HG02884 (cell line): ENCODE results near the gene SCAF1.

Experiments
- ATAC-seq: cut with Tn5 transposase; IDR thresholded peaks from one replicate; pipeline ENCODE4 v1.9.1; 2021; ENCODE audit warnings: mild to moderate bottlenecking, moderate library complexity; ENCODE audit not compliant: unreplicated experiment

Gene SCAF1

GRCh38 chr19:49684251-49684982 lies 42.4 kb downstream of the SCAF1 start:
- ATAC-seq = no peak

DNA sequence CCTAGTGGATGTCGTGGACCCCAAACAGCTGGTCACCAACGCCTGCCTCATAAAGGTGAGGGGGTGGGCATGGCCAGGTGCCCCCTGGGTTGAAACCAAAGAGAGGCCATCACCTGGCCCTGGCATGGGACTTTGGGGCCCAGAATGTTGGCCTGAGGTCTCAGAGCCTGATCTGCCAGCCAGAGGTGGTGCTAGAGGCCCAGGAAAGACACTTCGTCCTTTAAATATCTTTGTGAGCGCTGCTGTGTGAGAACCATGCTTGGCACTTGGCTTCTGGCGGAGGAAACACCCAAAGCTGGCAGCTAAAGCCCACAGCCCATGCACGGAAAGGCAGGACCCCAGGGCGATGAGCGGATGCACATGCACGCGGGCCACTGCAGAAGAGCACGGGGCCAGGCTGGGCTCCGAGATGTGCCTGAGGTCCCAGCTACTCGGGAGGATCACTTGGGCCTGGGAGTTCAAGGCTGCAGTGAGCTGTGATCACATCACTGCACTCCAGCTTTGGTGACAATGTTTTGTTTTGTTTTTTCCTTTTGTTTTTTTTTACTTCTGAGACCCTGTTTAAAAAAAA lies 43.1 kb downstream of the SCAF1 start:
- no peak for ATAC-seq

GRCh38 chr19:49685845-49686332 lies 43.9 kb downstream of the SCAF1 start:
- ATAC-seq = no peak

DNA sequence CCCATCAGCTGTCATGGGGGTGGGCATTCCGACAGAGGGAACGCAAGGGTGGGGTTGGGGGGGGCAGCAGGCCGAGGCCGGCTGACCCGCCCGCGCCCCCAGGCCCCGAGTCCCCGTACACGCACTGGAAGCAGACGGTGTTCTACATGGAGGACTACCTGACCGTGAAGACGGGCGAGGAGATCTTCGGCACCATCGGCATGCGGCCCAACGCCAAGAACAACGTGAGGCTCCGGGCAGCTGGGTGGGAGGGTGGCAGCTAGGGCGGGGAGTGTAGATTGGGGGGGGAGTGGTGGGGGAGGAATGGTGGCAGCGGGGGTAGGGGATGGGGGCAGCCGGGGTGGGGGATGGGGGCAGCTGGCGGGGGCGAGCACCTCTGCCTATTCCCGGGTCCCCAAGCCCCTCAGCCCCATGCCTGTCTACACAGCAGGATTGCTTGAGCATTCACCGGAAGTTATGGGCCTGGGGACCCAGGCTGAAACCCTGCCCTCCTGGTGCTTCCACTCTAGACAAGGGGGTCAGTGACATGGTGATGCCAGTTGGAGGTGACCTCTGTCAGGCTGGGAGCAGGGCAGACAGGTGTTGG lies 44.6 kb downstream of the SCAF1 start:
- ATAC-seq = no peak

- ATAC-seq = no peak
Measured at GRCh38 chr19:49687150-49687549, 45.1 kb downstream of the SCAF1 start.

DNA sequence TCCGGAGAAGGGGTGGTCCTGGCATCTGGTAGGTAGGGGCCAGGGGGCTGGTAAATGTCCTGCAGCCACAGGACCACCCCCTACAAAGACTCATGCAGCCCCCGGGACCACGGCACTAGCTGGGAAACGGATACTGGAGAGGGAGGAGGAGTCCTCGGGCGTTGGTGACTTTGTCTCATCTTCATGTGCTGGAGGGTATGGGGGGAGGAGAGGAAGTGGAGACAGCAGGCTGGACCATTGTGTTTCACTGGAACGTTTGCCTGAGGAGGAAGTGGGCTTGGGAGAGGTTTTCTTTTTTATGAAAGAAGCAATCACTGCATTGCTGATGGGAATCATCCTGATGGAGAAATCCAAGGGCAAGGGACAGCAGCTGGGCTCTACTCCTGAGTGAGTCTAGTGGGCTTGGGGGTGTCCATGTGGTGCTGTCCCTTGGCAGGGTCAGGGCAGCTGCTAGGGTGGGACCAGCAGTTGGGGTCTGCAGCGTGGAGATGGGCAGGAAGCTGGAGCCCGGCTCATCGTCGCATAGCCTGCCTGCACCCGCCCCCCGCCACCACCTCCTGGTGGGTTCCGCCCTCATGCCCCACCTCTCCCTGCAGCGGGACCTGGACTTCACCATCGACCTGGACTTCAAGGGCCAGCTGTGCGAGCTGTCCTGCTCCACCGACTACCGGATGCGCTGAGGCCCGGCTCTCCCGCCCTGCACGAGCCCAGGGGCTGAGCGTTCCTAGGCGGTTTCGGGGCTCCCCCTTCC lies 45.7 kb downstream of the SCAF1 start:
- no peak for ATAC-seq

- ATAC-seq = no peak
Measured at GRCh38 chr19:49688531-49689132, 46.6 kb downstream of the SCAF1 start.

- ATAC-seq = no peak
Measured at GRCh38 chr19:49689133-49690078, 47.4 kb downstream of the SCAF1 start, which contains the start of gene ADM5. Gene ADM5 (plus strand): TSS chr19:49689594. CDS start chr19:49689838, 244 bp downstream.

DNA sequence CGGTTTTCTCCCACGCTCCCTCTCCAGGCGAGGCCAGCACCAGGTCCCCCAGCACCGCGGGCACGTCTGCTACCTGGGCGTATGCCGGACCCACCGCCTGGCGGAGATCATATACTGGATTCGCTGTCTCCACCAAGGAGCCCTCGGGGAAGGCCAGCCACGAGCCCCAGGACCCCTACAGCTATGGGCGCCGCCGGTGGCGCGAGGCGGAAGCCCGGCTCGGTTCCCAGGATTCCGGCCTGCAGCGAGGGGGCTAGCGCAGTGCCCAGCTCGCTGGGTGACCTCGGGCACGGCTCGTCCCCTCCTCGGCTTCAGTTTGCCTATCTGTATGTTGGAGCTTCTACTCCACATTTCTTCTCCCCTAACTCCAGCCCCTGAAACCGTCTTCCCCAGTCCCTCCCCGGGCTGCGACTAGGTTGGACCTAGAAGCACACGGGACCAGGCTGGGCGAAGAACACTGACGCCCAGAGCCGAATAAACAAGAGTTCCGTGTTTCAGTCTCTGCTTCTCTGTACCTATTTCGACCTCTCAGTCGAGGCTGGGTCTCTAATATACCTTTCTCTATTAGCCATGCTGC lies 48.2 kb downstream of the SCAF1 start:
- no peak for ATAC-seq

GRCh38 chr19:49690656-49691242 lies 48.7 kb downstream of the SCAF1 start, which contains the start of gene CPT1C:
Gene CPT1C (plus strand): TSS chr19:49691116. CDS start chr19:49692253, 1,137 bp downstream.
- ATAC-seq = no peak

GRCh38 chr19:49691243-49692146 lies 49.5 kb downstream of the SCAF1 start:
- ATAC-seq = no peak

GRCh38 chr19:49692147-49692506 lies 50.1 kb downstream of the SCAF1 start:
- ATAC-seq = no peak

DNA sequence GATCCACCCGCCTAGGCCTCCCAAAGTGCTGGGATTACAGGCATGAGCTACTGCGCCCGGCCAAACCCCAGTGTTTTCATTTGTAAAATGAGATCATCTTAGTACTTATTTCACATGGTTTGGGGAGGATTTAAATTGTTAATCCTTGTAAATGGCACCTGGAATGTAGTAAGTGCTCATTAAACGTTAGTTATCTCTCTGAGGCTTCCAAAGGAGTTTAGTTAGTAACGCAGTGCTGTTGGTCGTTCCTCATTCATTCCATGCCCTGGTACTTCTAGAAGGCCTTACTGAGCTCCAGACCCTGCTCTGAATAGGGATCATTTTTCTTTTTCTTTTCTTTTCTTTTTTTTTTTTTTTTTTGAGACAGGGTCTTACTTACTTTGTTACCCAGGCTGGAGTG lies 54.1 kb downstream of the SCAF1 start:
- no peak for ATAC-seq

- ATAC-seq = no peak
Measured at GRCh38 chr19:49696865-49697264, 54.9 kb downstream of the SCAF1 start.

GRCh38 chr19:49699364-49699763 lies 57.4 kb downstream of the SCAF1 start:
- ATAC-seq = no peak

GRCh38 chr19:49700563-49700962 lies 58.6 kb downstream of the SCAF1 start:
- ATAC-seq = no peak

- ATAC-seq = no peak
Measured at GRCh38 chr19:49701271-49701786, 59.3 kb downstream of the SCAF1 start.
